Neural crest cell (in vitro differentiated cells): Measurements from ENCODE around the gene TCF4. TPM values are rescaled to one million over a fixed set of nuclear protein-coding genes. Genes with fewer than 3 reads are reported as not detected.
A peak's percentile ranks its signal among the peaks of the same experiment; 100 is the strongest.

Experiments
- DNase-seq: peaks from one replicate; pipeline ENCODE4 v3.0.0; 2021; ENCODE audit warnings: low read depth, mixed read lengths, low spot score
- H3K27ac Mint-ChIP-seq: one replicate; pipeline ENCODE4 v1.8.0; 2021; ENCODE audit warnings: mild to moderate bottlenecking, mixed read lengths; ENCODE audit not compliant: unreplicated experiment
- H3K27me3 Mint-ChIP-seq: 2 replicates; pipeline ENCODE4 v1.8.0; 2021; ENCODE audit warnings: low read depth, mild to moderate bottlenecking, mixed read lengths
- H3K36me3 Mint-ChIP-seq: 2 replicates; pipeline ENCODE4 v1.8.0; 2021; ENCODE audit warnings: low read depth, mild to moderate bottlenecking, mixed read lengths
- H3K4me1 Mint-ChIP-seq: 2 replicates; pipeline ENCODE4 v1.8.0; 2021; ENCODE audit warnings: mixed read lengths
- H3K4me3 Mint-ChIP-seq: one replicate; pipeline ENCODE4 v1.8.0; 2021; ENCODE audit warnings: mild to moderate bottlenecking, mixed read lengths
- H3K9me3 Mint-ChIP-seq: 2 replicates; pipeline ENCODE4 v1.8.0; 2021; ENCODE audit warnings: mixed read lengths
- total RNA-seq: library from RNA; stranded (reverse); gene quantifications from 2 replicates; pipeline ENCODE4 v1.2.1, GENCODE V29; 2021
- TF ChIP-seq, protein P1 (sequence below): fragments of 200-600 bp; sonication (generic); conservative IDR thresholded peaks from 2 replicates; pipeline ENCODE4 v1.5.0; 2021; ENCODE audit warnings: antibody characterized with exemption, mild to moderate bottlenecking

The TCF4 gene
- total RNA-seq, 1 donor from 2014 or later: 89.9 TPM

DNA sequence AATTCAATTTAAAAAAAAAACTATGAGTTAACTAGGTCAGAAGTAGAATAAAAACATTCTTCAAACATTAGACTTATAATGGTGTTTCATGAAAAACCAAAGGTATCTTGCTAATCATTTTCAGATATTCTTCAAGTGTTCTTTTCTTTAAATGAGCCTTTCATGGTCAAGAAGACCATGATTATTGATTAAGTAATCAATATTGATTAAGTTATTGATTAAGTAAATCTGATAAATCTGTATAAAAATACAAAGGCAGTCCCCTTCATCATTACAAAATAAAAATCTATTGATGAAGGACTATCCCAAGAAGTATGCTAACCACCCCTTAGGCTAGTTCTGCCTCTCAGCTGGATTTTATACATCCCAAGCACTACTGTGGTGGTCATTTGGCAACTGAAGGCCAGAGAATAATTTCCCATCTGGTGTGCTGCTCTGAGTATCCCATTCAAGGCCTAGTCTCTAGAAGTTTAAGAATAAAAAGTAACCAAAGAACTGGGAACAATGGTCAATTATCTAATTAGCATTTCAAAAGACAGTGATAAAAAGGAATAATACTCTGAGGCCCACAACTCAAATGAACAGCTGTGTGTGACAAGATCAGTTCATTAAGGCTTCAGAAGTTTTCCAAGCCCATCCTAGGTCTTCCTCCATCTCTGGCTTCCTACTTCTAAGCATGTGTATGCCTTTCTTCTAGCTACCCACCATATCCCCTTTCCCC, 63.5 kb downstream of the TCF4 start:
- Mint-ChIP-seq H3K9me3 (peaks cover 3% of the 10 kb centered on the region), H3K27me3 (no peaks in the 10 kb centered on the region), H3K4me1 (peaks cover 21% of the 10 kb centered on the region), H3K36me3 (peaks cover 2% of the 10 kb centered on the region), H3K27ac (peak overlapping the region; percentile 16), H3K4me3 (peak overlapping the region; percentile 51)
- DNase-seq: no peak
- TF ChIP-seq, protein P1, sequence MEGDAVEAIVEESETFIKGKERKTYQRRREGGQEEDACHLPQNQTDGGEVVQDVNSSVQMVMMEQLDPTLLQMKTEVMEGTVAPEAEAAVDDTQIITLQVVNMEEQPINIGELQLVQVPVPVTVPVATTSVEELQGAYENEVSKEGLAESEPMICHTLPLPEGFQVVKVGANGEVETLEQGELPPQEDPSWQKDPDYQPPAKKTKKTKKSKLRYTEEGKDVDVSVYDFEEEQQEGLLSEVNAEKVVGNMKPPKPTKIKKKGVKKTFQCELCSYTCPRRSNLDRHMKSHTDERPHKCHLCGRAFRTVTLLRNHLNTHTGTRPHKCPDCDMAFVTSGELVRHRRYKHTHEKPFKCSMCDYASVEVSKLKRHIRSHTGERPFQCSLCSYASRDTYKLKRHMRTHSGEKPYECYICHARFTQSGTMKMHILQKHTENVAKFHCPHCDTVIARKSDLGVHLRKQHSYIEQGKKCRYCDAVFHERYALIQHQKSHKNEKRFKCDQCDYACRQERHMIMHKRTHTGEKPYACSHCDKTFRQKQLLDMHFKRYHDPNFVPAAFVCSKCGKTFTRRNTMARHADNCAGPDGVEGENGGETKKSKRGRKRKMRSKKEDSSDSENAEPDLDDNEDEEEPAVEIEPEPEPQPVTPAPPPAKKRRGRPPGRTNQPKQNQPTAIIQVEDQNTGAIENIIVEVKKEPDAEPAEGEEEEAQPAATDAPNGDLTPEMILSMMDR: no peak

DNA sequence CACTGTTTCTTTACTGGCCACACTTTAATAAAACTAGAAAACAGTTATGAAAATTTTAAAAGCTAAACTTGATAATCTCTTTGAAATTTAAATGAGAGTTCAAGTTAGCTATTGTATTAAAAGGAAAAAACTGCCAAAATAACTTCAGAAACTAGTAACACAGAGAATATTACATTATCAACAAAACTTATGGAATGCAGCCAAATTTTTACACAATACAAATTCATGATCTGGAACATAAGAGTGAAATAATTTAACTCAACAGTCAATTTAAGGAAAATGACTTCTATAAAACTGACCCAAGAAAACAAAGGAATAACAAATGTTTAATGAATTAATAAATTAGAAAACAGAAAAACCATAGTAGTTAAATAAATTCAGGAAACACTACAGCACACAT, 65.0 kb downstream of the TCF4 start:
- no peak for DNase-seq
- TF ChIP-seq, protein P1: no peak
- H3K9me3 Mint-ChIP-seq: peaks cover 3% of the 10 kb centered on the region
- peaks cover 17% of the 10 kb centered on the region for H3K4me1 Mint-ChIP-seq
- no peak overlapping the region for H3K4me3 Mint-ChIP-seq
- H3K27me3 Mint-ChIP-seq: no peaks in the 10 kb centered on the region
- H3K36me3 Mint-ChIP-seq: peaks cover 2% of the 10 kb centered on the region
- H3K27ac Mint-ChIP-seq: no peak overlapping the region

DNA sequence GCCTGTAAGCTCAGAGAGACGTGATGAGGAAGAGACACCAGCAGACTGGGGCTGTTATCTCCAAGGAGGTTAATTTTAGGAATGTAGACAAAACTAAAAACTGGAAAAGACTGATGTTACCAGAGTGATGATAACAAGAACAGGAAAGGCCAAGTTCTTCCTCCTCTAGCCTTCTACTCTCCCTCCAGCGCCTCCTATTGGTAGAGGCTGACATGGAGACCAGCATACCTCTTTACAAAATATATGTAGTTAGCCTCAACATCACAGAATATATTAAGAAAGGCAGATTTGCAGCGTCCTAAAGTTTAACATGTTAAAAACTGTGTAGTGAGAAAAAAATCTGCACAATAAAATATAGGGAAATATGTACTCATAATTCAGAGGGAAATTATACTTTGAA, 66.0 kb downstream of the TCF4 start:
- Mint-ChIP-seq H3K9me3 (peaks cover 3% of the 10 kb centered on the region), H3K27me3 (no peaks in the 10 kb centered on the region), H3K36me3 (peaks cover under 1% of the 10 kb centered on the region), H3K4me1 (peaks cover 17% of the 10 kb centered on the region), H3K27ac (no peak overlapping the region), H3K4me3 (no peak overlapping the region)
- TF ChIP-seq, protein P1: peak; percentile 53
- peak; percentile 16 for DNase-seq

DNA sequence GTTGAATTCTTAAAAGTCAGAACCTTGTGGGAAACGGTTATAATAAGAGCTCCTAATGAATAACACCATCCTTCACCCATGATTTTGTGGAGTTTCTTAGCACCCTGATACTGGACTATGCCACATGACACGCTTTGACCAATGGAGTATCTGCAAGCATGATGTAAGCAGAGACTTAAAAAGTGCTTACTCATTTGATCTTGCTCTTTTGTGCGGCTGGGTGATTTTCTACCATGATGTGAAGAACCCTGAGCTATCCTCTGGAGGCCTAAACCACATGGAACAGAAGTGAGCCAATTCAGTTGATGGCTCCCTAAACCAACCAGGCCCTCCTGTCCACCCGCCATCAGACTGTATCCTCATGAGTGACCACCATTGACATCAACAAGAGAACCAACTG, 70.9 kb downstream of the TCF4 start:
- no peak for DNase-seq
- Mint-ChIP-seq H3K4me3 (no peak overlapping the region), H3K4me1 (no peaks in the 10 kb centered on the region), H3K27me3 (no peaks in the 10 kb centered on the region), H3K9me3 (no peaks in the 10 kb centered on the region), H3K27ac (no peak overlapping the region), H3K36me3 (no peaks in the 10 kb centered on the region)
- TF ChIP-seq, protein P1: no peak

DNA sequence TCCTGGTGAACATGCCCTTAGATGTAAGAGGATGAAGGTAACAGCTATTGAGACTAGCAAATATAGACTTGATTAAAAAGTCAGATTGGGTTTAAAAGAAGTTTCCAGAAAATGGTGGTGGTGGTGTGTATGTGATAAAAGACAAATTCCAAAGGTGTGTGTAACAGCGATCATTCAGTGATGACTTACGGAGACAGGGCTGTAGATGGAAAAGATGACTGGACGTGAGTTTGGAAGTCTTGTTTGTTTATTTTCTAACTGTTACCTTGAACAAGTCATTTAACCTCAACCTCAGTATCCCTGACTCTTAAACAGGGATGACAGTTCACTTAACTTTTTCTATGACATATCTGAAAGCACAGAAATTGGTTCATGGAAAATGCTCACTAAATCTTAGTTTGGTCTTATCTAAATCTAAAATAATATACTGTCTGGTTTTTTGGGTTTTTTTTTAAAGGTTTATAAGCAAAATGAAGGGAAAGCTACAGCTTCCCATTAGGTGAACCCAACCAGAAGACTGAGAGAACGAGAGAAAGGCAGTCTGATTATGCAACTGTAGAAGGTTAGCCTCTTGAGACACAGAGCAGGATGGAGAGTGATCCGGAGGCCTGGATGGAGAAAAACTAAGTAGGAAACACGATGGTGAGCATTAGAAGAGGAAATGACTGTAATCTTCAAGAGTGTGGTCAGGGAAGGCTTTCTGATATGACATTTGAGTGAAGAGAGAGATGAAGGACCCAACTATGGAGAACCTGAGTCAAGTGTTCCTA, 71.9 kb downstream of the TCF4 start:
- no peak overlapping the region for H3K4me3 Mint-ChIP-seq
- H3K36me3 Mint-ChIP-seq: no peaks in the 10 kb centered on the region
- TF ChIP-seq, protein P1: no peak
- DNase-seq: no peak
- H3K9me3 Mint-ChIP-seq: no peaks in the 10 kb centered on the region
- peaks cover under 1% of the 10 kb centered on the region for H3K4me1 Mint-ChIP-seq
- no peaks in the 10 kb centered on the region for H3K27me3 Mint-ChIP-seq
- H3K27ac Mint-ChIP-seq: no peak overlapping the region
